Vagina (tissue), 2 donors: ENCODE data around the gene STK17B. TPM values are rescaled to one million over a fixed set of nuclear protein-coding genes. Genes with fewer than 3 reads are reported as not detected.

Source experiments
- DNase-seq, 2 donors: peaks; one replicate each; pipeline ENCODE4 v3.0.0-alpha.2; 2017; ENCODE audit errors: extremely low spot score in 2 of 2
- H3K27ac ChIP-seq: fragments of 200-600 bp; sonication (generic); one replicate; pipeline ENCODE4 v1.5.1; 2019
- H3K27me3 ChIP-seq: fragments of 200-600 bp; sonication (generic); one replicate; pipeline ENCODE4 v1.5.1; 2019
- H3K36me3 ChIP-seq, 2 donors: fragments of 200-600 bp; sonication (generic); one replicate each; pipeline ENCODE4 v1.5.1; 2017 to 2019
- H3K4me1 ChIP-seq: fragments of 200-600 bp; sonication (generic); one replicate; pipeline ENCODE4 v1.5.1; 2019
- H3K4me3 ChIP-seq, 2 donors: fragments of 200-600 bp; sonication (generic); 1 replicate in 1 of 2; 2 replicates in 1 of 2; pipeline ENCODE4 v1.5.1; 2016 to 2019
- H3K9me3 ChIP-seq: fragments of 200-600 bp; sonication (generic); one replicate; pipeline ENCODE4 v1.5.1; 2019
- POLR2A ChIP-seq, 2 donors: fragments of 450-650 bp; IDR thresholded peaks; one replicate each; pipeline ENCODE4 v1.6.1; 2017; ENCODE audit warnings: antibody characterized with exemption in 2 of 2, mild to moderate bottlenecking in 2 of 2, moderate library complexity in 2 of 2
- POLR2AphosphoS5 ChIP-seq, 2 donors: sonication (generic); formaldehyde crosslinking; IDR thresholded peaks; one replicate each; pipeline ENCODE4 v1.9.0; 2017; ENCODE audit warnings: antibody characterized with exemption in 2 of 2, mild to moderate bottlenecking in 2 of 2, low read depth in 1 of 2; ENCODE audit not compliant: insufficient read depth in 1 of 2
- intact Hi-C: fragments of 100-400 bp; cut with DNase I; formaldehyde crosslinking; loops from one replicate; pipeline ENCODE4 v1.15.1; 2023
- total RNA-seq: library from RNA; depleted of rRNA; stranded (reverse); fragments of >200 nt; gene quantifications from one replicate; pipeline ENCODE4 v1.2.3, GENCODE V29; 2016
- TF ChIP-seq, protein P1 (sequence below), 3 experiments: fragments of 450-650 bp in 2 of 3; fragments of 200-600 bp in 1 of 3; sonication (generic) in 1 of 3; IDR thresholded peaks; one replicate each; pipeline ENCODE4 v1.5.1; 2017 to 2019; ENCODE audit warnings: antibody characterized with exemption in 3 of 3, mild to moderate bottlenecking in 2 of 3, moderate library complexity in 2 of 3

Gene STK17B
- total RNA-seq, 1 donor from 2014 or later = 24.3 TPM

DNA sequence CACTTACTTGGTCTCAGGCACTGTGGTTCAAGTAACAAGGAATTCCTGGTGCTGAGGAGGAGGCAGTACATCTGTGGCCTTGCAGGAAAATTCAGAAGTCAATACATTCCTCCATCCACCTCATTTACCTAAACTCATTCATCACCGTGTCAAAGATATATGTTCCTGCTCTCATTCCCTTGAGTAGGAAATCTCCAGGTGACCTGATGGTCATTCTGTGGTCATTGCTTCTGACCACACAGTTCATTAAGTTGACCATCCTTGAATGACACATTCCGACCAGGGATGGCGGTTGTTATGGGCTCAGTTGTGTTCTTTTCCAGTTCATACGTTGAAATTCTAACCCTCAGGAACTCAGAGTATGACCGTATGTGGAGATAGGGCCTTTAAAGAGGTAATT lies 2.1 kb upstream of the STK17B start:
- Histone ChIP-seq H3K27me3 (no peaks in the 10 kb centered on the region), H3K4me3 (no peak overlapping the region), H3K27ac (no peak overlapping the region), H3K9me3 (no peaks in the 10 kb centered on the region), H3K4me1 (peaks cover 24% of the 10 kb centered on the region), H3K36me3 (no peaks in the 10 kb centered on the region)
- DNase-seq = no peak
- TF ChIP-seq POLR2AphosphoS5 (IDR thresholded peaks at IDR 0.05; ENCODE audit: insufficient read depth in 1 of 2, low read depth in 1 of 2) (no peak), POLR2A (IDR thresholded peaks at IDR 0.05) (no peak)
- TF ChIP-seq, protein P1, sequence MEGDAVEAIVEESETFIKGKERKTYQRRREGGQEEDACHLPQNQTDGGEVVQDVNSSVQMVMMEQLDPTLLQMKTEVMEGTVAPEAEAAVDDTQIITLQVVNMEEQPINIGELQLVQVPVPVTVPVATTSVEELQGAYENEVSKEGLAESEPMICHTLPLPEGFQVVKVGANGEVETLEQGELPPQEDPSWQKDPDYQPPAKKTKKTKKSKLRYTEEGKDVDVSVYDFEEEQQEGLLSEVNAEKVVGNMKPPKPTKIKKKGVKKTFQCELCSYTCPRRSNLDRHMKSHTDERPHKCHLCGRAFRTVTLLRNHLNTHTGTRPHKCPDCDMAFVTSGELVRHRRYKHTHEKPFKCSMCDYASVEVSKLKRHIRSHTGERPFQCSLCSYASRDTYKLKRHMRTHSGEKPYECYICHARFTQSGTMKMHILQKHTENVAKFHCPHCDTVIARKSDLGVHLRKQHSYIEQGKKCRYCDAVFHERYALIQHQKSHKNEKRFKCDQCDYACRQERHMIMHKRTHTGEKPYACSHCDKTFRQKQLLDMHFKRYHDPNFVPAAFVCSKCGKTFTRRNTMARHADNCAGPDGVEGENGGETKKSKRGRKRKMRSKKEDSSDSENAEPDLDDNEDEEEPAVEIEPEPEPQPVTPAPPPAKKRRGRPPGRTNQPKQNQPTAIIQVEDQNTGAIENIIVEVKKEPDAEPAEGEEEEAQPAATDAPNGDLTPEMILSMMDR (IDR thresholded peaks at IDR 0.05) = no peak
- intact Hi-C loops = no loop called here

GRCh38 chr2:196172951-196173350 lies 1.6 kb upstream of the STK17B start:
- no peaks in the 10 kb centered on the region for H3K9me3 ChIP-seq
- H3K27me3 ChIP-seq = no peaks in the 10 kb centered on the region
- DNase-seq = no peak
- H3K36me3 ChIP-seq = no peaks in the 10 kb centered on the region
- intact Hi-C loops = no loop called here
- peaks cover 27% of the 10 kb centered on the region for H3K4me1 ChIP-seq
- no peak overlapping the region for H3K27ac ChIP-seq
- TF ChIP-seq POLR2A (IDR thresholded peaks at IDR 0.05) (no peak), POLR2AphosphoS5 (IDR thresholded peaks at IDR 0.05; ENCODE audit: insufficient read depth in 1 of 2, low read depth in 1 of 2) (no peak)
- TF ChIP-seq, protein P1 (IDR thresholded peaks at IDR 0.05) = no peak
- H3K4me3 ChIP-seq = no peak overlapping the region

GRCh38 chr2:196171946-196172345 lies 568 bp upstream of the STK17B start:
- peak overlapping the region; percentile 87 for H3K27ac ChIP-seq
- intact Hi-C loops = no loop called here
- H3K4me3 ChIP-seq = peak overlapping the region; percentile 78 to 90
- no peaks in the 10 kb centered on the region for H3K27me3 ChIP-seq
- peaks cover 32% of the 10 kb centered on the region for H3K4me1 ChIP-seq
- TF ChIP-seq POLR2A (IDR thresholded peaks at IDR 0.05) (no peak), POLR2AphosphoS5 (IDR thresholded peaks at IDR 0.05; ENCODE audit: insufficient read depth in 1 of 2, low read depth in 1 of 2) (no peak)
- TF ChIP-seq, protein P1 (IDR thresholded peaks at IDR 0.05) = no peak
- H3K9me3 ChIP-seq = no peaks in the 10 kb centered on the region
- H3K36me3 ChIP-seq = no peaks in the 10 kb centered on the region
- peak in 1 of 2 donors; percentile 91 for DNase-seq

GRCh38 chr2:196170606-196171247 lies 651 bp downstream of the STK17B start:
- H3K27ac ChIP-seq = peak overlapping the region; percentile 87
- H3K27me3 ChIP-seq = no peaks in the 10 kb centered on the region
- intact Hi-C loops = no loop called here
- peak overlapping the region; percentile 78 to 90 for H3K4me3 ChIP-seq
- no peaks in the 10 kb centered on the region for H3K9me3 ChIP-seq
- no peak for DNase-seq
- H3K4me1 ChIP-seq = peaks cover 32% of the 10 kb centered on the region
- H3K36me3 ChIP-seq = no peaks in the 10 kb centered on the region
- no peak for TF ChIP-seq POLR2A (IDR thresholded peaks at IDR 0.05)
- TF ChIP-seq, protein P1 (IDR thresholded peaks at IDR 0.05) = no peak
- TF ChIP-seq POLR2AphosphoS5 (IDR thresholded peaks at IDR 0.05; ENCODE audit: insufficient read depth in 1 of 2, low read depth in 1 of 2) = no peak

DNA sequence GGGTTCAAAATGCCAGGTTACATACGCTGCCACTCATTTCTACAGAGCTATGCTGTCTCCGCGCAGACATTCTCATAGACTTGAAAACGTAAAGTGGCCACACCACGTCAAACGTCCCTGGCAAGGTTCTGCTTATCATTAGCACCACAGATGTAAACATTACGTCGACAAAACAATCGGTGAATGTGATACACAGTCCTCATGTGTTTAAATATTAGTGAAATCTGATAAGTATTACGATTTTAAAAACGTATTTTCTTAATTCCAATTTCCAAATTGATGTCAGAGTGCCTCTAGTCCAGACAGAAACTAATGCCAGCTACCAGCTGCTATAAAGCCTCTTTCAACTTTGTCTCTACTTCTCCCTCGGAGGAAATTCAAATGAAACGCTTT lies 1.2 kb downstream of the STK17B start:
- H3K4me1 ChIP-seq = peaks cover 32% of the 10 kb centered on the region
- H3K27me3 ChIP-seq = no peaks in the 10 kb centered on the region
- DNase-seq = no peak
- H3K4me3 ChIP-seq = peak overlapping the region; percentile 78 to 90
- H3K9me3 ChIP-seq = no peaks in the 10 kb centered on the region
- no peaks in the 10 kb centered on the region for H3K36me3 ChIP-seq
- H3K27ac ChIP-seq = peak overlapping the region; percentile 87
- intact Hi-C loops = no loop called here
- TF ChIP-seq, protein P1 (IDR thresholded peaks at IDR 0.05) = no peak
- peak in 1 of 2 donors; percentile 17 for TF ChIP-seq POLR2AphosphoS5 (IDR thresholded peaks at IDR 0.05; ENCODE audit: insufficient read depth in 1 of 2, low read depth in 1 of 2)
